ENCODE measurements around the gene HPN. TPM values are rescaled to one million over a fixed set of nuclear protein-coding genes. Genes with fewer than 3 reads are reported as not detected.

Gene HPN
- total and polyA plus RNA-seq, 2 of the 13 experiments (the other 11 are each of a cell fraction or from before 2014, with no cell fraction given) = 46.7 to 261 TPM

DNA sequence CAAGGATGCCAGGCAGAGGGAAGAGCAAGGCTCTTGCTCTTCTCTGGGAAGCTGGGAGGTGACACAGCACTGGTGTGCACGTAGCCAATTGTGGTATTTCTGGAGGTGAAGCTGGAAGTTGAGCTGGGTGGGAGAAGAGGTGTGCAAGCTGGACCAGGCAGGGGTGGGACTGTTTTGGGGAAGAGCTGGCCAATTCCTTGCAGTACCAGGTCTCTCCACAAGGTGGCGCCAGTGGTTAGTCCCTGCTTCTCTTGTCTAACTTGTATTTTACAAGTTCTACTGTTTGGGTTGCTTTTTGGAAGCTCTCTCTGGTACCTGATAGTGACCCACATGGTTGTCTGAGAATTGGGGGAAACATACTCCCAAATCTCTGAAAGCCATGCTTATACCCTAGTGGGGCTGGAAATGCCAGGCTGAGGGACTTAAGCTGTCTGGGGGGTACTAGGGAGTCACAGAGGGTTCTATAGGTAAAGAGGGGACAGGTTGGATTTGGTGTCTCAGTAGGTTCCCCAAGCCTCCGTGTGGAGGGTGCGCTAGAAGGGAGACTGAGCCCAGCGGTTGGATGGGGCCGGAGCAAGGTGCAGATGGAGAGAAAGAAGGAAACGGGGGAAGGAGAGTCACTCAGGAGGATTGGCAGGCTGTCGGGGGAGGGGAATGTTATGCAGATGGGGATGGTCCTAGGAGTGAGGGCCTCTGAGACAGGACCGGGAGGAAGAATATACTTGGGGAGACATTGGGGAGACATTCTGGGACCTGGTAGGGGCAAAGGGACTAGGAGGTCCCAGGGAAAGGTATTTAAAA, 3.0 kb downstream of the HPN start:
- Histone ChIP-seq H3K9me3 (ENCODE audit: low read length) (no peaks in the 10 kb centered on the region), H3K27ac (ENCODE audit: extremely low read length, insufficient read depth, low read length) (peak overlapping the region; percentile 99), H3K79me2 (ENCODE audit: insufficient read depth, low read length) (peaks cover 57% of the 10 kb centered on the region), H3K36me3 (replicated peaks in 1 of 2; ENCODE audit: control insufficient read depth in 1 of 2, insufficient read depth in 2 of 2, low read length in 2 of 2) (peaks cover 17 to 24% of the 10 kb centered on the region in 2 experiments), H2AFZ (ENCODE audit: low read length) (no peak overlapping the region), H4K20me1 (ENCODE audit: insufficient read depth, low read length) (peaks cover 63% of the 10 kb centered on the region), H3K4me3 (replicated peaks in 1 of 3; ENCODE audit: insufficient read depth in 1 of 3, low read depth in 2 of 3, low read length in 3 of 3) (peak overlapping the region in 1 of 3 experiments; percentile 84; a peak in 2 of 6 replicates), H3K9ac (ENCODE audit: insufficient read depth, low read depth, low read length) (peak overlapping the region; percentile 85), H3K27me3 (ENCODE audit: control insufficient read depth in 1 of 2, insufficient read depth in 2 of 2, low read length in 2 of 2) (no peaks in the 10 kb centered on the region), H3K4me1 (ENCODE audit: insufficient read depth, low read length) (peaks cover 63% of the 10 kb centered on the region), H3K4me2 (ENCODE audit: low read depth, low read length) (peak overlapping the region; percentile 92)
- no peak for ATAC-seq
- in situ Hi-C loops (cut with HindIII; ENCODE audit: extremely low pct_ligation_motif_present, low pct_unique_long_range_greater_than_20kb) = no loop called here
- ChIA-PET POLR2A (interaction anchor here (1.0 to 3.8 kb wide), 4 partner anchors 10 to 38 kb away, joined by 3 to 15 read pairs (median 4); no protein-coding TSS in a partner anchor), CTCF (ENCODE audit: low intra/inter-chr PET ratio, low total read pairs) (interaction anchor here (1.2 to 3.0 kb wide), 2 partner anchors 32 to 71 kb away, joined by 4 to 15 read pairs; no protein-coding TSS in a partner anchor)
- no TSS peak for BruUV-seq (replicated peaks)
- FAIRE-seq = peak; percentile 66
- intact Hi-C loops (cut with micrococcal nuclease; ENCODE audit: unreplicated experiment) = loop anchor here (5.0 kb wide), 1 partner anchor 47 kb away; no protein-coding TSS in a partner anchor
- DNase-seq (ENCODE audit: low spot score) = peak; percentile 28
- 80% methylated on average over 9 of the region's 9 CpGs for WGBS (ENCODE audit: low lambda C conversion rate)
- TF ChIP-seq, protein P1, sequence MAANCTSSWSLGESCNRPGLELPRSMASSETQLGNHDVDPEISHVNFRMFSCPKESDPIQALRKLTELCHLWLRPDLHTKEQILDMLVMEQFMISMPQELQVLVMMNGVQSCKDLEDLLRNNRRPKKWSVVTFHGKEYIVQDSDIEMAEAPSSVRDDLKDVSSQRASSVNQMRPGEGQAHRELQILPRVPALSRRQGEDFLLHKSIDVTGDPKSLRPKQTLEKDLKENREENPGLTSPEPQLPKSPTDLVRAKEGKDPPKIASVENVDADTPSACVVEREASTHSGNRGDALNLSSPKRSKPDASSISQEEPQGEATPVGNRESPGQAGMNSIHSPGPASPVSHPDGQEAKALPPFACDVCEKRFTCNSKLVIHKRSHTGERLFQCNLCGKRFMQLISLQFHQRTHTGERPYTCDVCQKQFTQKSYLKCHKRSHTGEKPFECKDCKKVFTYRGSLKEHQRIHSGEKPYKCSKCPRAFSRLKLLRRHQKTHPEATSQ (CRISPR knock-in tag; IDR thresholded peaks at IDR 0.05; ENCODE audit: borderline replicate concordance) = no peak
- TF ChIP-seq ZMYM3 (CRISPR knock-in tag; IDR thresholded peaks at IDR 0.05) (peak; percentile 59; the same call in 1 of the 2 replicates), FOXJ3 (CRISPR knock-in tag; IDR thresholded peaks at IDR 0.05; ENCODE audit: borderline replicate concordance) (no peak), ZNF605 (CRISPR knock-in tag; IDR thresholded peaks at IDR 0.05) (0 out of 2 replicates have a peak, but pooled peaks have one; percentile 47), POLR2AphosphoS5 (IDR thresholded peaks at IDR 0.05; ENCODE audit: low read depth, low read length) (no peak)
- TF ChIP-seq, protein P2, sequence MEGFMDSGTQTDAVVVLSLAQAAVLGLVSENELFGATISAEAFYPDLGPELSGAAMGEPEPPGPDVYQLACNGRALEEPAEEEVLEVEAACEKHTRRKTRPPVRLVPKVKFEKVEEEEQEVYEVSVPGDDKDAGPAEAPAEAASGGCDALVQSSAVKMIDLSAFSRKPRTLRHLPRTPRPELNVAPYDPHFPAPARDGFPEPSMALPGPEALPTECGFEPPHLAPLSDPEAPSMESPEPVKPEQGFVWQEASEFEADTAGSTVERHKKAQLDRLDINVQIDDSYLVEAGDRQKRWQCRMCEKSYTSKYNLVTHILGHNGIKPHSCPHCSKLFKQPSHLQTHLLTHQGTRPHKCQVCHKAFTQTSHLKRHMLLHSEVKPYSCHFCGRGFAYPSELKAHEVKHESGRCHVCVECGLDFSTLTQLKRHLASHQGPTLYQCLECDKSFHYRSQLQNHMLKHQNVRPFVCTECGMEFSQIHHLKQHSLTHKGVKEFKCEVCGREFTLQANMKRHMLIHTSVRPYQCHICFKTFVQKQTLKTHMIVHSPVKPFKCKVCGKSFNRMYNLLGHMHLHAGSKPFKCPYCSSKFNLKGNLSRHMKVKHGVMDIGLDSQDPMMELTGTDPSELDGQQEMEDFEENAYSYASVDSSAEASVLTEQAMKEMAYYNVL (CRISPR knock-in tag; IDR thresholded peaks at IDR 0.05; ENCODE audit: borderline replicate concordance) = 0 out of 2 replicates have a peak, but pooled peaks have one; percentile 42
- TF ChIP-seq, protein P3, sequence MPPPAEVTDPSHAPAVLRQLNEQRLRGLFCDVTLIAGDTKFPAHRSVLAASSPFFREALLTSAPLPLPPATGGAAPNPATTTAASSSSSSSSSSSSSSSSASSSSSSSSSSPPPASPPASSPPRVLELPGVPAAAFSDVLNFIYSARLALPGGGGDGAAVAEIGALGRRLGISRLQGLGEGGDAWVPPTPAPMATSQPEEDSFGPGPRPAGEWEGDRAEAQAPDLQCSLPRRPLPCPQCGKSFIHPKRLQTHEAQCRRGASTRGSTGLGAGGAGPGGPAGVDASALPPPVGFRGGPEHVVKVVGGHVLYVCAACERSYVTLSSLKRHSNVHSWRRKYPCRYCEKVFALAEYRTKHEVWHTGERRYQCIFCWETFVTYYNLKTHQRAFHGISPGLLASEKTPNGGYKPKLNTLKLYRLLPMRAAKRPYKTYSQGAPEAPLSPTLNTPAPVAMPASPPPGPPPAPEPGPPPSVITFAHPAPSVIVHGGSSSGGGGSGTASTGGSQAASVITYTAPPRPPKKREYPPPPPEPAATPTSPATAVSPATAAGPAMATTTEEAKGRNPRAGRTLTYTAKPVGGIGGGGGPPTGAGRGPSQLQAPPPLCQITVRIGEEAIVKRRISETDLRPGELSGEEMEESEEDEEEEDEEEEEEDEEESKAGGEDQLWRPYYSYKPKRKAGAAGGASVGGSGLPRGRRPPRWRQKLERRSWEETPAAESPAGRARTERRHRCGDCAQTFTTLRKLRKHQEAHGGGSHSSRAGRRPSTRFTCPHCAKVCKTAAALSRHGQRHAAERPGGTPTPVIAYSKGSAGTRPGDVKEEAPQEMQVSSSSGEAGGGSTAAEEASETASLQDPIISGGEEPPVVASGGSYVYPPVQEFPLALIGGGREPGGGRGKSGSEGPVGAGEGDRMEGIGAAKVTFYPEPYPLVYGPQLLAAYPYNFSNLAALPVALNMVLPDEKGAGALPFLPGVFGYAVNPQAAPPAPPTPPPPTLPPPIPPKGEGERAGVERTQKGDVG (CRISPR knock-in tag; IDR thresholded peaks at IDR 0.05; ENCODE audit: borderline replicate concordance) = no peak
- TF ChIP-seq, protein P4, sequence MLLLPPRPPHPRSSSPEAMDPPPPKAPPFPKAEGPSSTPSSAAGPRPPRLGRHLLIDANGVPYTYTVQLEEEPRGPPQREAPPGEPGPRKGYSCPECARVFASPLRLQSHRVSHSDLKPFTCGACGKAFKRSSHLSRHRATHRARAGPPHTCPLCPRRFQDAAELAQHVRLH (CRISPR knock-in tag; IDR thresholded peaks at IDR 0.05; ENCODE audit: borderline replicate concordance, low read depth) = no peak
- TF ChIP-seq, protein P5, sequence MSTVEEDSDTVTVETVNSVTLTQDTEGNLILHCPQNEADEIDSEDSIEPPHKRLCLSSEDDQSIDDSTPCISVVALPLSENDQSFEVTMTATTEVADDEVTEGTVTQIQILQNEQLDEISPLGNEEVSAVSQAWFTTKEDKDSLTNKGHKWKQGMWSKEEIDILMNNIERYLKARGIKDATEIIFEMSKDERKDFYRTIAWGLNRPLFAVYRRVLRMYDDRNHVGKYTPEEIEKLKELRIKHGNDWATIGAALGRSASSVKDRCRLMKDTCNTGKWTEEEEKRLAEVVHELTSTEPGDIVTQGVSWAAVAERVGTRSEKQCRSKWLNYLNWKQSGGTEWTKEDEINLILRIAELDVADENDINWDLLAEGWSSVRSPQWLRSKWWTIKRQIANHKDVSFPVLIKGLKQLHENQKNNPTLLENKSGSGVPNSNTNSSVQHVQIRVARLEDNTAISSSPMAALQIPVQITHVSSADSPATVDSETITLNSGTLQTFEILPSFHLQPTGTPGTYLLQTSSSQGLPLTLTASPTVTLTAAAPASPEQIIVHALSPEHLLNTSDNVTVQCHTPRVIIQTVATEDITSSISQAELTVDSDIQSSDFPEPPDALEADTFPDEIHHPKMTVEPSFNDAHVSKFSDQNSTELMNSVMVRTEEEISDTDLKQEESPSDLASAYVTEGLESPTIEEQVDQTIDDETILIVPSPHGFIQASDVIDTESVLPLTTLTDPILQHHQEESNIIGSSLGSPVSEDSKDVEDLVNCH (CRISPR knock-in tag; IDR thresholded peaks at IDR 0.05) = no peak
